Tibial nerve (tissue), 3 donors: ENCODE data around the gene ADAMTS2.

Source experiments
- CTCF ChIP-seq, 5 experiments: fragments of 200-600 bp in 3 of 5; fragments of 450-650 bp in 2 of 5; sonication (generic) in 3 of 5; IDR thresholded peaks; one replicate each; pipeline ENCODE4 v1.5.1; 2016 to 2019; ENCODE audit warnings: antibody characterized with exemption in 5 of 5, mild to moderate bottlenecking in 3 of 5, moderate library complexity in 2 of 5
- POLR2A ChIP-seq, 2 donors: fragments of 450-650 bp; IDR thresholded peaks; one replicate each; pipeline ENCODE4 v1.6.1; 2017; ENCODE audit warnings: antibody characterized with exemption in 2 of 2, mild to moderate bottlenecking in 2 of 2, moderate library complexity in 2 of 2

- no peak for TF ChIP-seq CTCF (IDR thresholded peaks at IDR 0.05)
- TF ChIP-seq POLR2A (IDR thresholded peaks at IDR 0.05), result no peak
Observed at GRCh38 chr5:179295778-179296149, 49.5 kb downstream of the ADAMTS2 start.
